ENCODE results near the gene SERPINA4. TPM values are rescaled to one million over a fixed set of nuclear protein-coding genes. Genes with fewer than 3 reads are reported as not detected.

The SERPINA4 gene
- total and polyA plus RNA-seq, 3 experiments from 2014 or later: not detected

DNA sequence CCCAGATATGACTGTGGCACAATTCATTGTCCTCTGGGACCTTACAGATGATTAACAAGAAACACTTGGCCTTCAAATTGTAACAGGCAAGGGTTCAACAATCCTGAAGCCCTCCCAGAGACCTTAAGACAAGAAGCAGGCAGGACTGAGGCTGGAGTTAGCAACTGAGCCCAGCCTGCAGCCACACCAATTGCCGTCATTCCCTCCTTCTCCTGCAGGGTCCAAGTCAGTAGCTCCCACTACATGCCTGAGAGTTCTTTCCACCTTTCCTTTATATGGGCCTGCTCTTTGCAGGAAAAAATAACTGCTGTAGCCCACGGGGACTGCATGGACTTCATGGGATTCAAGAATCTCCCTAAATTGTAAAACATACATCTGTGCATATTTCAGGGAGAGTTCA is 2.4 kb upstream of the SERPINA4 start:
- no peak overlapping the region for H3K27ac Mint-ChIP-seq
- H3K4me1 Mint-ChIP-seq: no peaks in the 10 kb centered on the region
- H3K4me3 Mint-ChIP-seq: no peak overlapping the region
- no peaks in the 10 kb centered on the region for H3K4me1 ChIP-seq (ENCODE audit: insufficient read depth, low read length)
- H3K9me3 ChIP-seq (ENCODE audit: low read length): no peaks in the 10 kb centered on the region
- no peaks in the 10 kb centered on the region for H3K27me3 ChIP-seq (ENCODE audit: insufficient read depth, low read length, poor library complexity, severe bottlenecking)
- no peak for DNase-seq
- ChIA-PET POLR2A (no interaction called here), CTCF (no interaction called here)
- peaks cover 12 to 53% of the 10 kb centered on the region in 2 donors for H3K27me3 Mint-ChIP-seq
- no peaks in the 10 kb centered on the region for H3K36me3 Mint-ChIP-seq
- H3K4me3 ChIP-seq (ENCODE audit: low read length): no peak overlapping the region
- peaks cover 0 to 15% (median 10%) of the 10 kb centered on the region in 5 donors for H3K9me3 Mint-ChIP-seq
- no peaks in the 10 kb centered on the region for H3K36me3 ChIP-seq (ENCODE audit: insufficient read depth, low read length)
- H3K27ac ChIP-seq (ENCODE audit: low read depth, low read length): no peak overlapping the region

DNA sequence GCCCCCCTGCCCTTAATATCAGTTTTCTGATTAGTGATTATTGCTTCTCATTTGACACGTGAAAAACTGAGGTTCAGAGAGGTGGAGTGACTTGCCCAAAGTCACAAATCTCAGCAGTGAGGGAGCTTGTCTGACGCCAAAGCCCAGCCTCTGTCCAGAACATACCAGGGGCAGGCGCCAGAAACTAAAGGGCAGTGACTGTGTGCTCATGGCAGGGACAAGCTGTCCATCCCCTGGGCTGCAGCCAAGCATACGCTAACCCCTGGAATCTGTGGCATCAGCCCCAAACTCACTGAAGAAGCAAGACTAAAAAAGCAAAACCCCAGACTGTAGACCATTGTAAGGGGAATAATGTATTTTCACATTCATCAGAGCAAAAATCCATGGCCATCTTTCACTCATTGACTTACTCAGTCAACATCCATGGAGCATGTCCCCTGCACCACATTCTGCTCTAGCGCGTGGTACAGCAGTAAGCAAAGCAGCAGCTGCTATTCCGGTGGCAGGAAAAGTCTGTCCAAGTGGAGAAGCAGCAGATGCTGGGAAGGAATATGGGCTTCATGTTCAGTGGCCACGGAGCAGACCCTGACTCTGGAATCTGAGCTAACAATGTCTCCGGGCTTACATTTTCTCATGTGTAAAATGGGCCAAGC is 1.5 kb upstream of the SERPINA4 start:
- no peaks in the 10 kb centered on the region for H3K36me3 ChIP-seq (ENCODE audit: insufficient read depth, low read length)
- DNase-seq: no peak
- no peaks in the 10 kb centered on the region for H3K27me3 ChIP-seq (ENCODE audit: insufficient read depth, low read length, poor library complexity, severe bottlenecking)
- peaks cover 10 to 50% of the 10 kb centered on the region in 2 donors for H3K27me3 Mint-ChIP-seq
- no peak overlapping the region for H3K4me3 Mint-ChIP-seq
- POLR2A ChIA-PET: no interaction called here
- CTCF ChIA-PET: no interaction called here
- no peak overlapping the region for H3K27ac Mint-ChIP-seq
- H3K4me1 Mint-ChIP-seq: no peaks in the 10 kb centered on the region
- H3K4me3 ChIP-seq (ENCODE audit: low read length): no peak overlapping the region
- no peaks in the 10 kb centered on the region for H3K36me3 Mint-ChIP-seq
- H3K9me3 Mint-ChIP-seq: peaks cover 0 to 10% (median 5%) of the 10 kb centered on the region in 5 donors
- H3K27ac ChIP-seq (ENCODE audit: low read depth, low read length): no peak overlapping the region
- no peaks in the 10 kb centered on the region for H3K9me3 ChIP-seq (ENCODE audit: low read length)
- no peaks in the 10 kb centered on the region for H3K4me1 ChIP-seq (ENCODE audit: insufficient read depth, low read length)

DNA sequence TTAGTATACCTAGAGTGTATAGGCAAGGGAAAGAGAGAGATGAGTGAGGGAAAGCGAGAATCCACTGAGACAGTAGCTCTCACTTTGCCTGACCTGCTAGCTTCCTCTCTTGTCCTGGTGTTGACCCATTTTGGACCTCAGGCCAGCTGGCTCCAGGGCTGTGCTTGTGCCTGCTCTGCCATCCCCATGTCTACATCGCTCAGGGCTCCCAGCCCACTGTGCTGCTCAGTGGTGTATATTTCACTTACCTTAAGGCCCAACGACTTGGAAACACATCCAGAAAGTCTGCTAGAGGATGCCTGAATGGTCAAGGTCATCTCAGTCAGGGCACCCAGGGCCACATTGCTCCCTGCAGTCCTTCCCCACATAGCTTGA is 964 bp upstream of the SERPINA4 start:
- peaks cover 10 to 45% of the 10 kb centered on the region in 2 donors for H3K27me3 Mint-ChIP-seq
- H3K27ac ChIP-seq (ENCODE audit: low read depth, low read length): no peak overlapping the region
- no peak overlapping the region for H3K4me3 ChIP-seq (ENCODE audit: low read length)
- H3K36me3 Mint-ChIP-seq: no peaks in the 10 kb centered on the region
- H3K4me1 Mint-ChIP-seq: no peaks in the 10 kb centered on the region
- no peaks in the 10 kb centered on the region for H3K9me3 ChIP-seq (ENCODE audit: low read length)
- no peaks in the 10 kb centered on the region for H3K4me1 ChIP-seq (ENCODE audit: insufficient read depth, low read length)
- no peak for DNase-seq
- no peak overlapping the region for H3K27ac Mint-ChIP-seq
- no peaks in the 10 kb centered on the region for H3K27me3 ChIP-seq (ENCODE audit: insufficient read depth, low read length, poor library complexity, severe bottlenecking)
- peaks cover 0 to 6% (median 2%) of the 10 kb centered on the region in 5 donors for H3K9me3 Mint-ChIP-seq
- ChIA-PET CTCF (no interaction called here), POLR2A (no interaction called here)
- H3K4me3 Mint-ChIP-seq: no peak overlapping the region
- no peaks in the 10 kb centered on the region for H3K36me3 ChIP-seq (ENCODE audit: insufficient read depth, low read length)

DNA sequence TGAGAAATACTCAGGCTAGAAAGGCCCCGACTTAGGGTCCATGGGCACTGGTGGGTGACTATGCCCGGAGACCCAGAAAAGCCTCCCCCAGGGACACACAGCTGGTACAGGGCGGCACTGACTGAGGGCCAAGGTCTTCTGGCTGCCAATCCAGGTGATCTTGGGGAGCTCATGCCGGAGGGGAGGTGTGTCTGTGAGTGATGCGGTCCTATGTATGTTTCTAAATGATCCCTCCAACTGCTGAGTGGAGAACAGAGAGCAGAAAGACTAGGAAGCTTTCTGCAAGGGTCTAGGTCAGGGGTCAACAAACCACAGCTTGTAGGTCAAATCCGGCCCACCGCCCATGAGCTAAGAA is 391 bp downstream of the SERPINA4 start:
- H3K4me1 Mint-ChIP-seq: no peaks in the 10 kb centered on the region
- no peaks in the 10 kb centered on the region for H3K36me3 ChIP-seq (ENCODE audit: insufficient read depth, low read length)
- DNase-seq: no peak
- peaks cover 0 to 6% (median 0%) of the 10 kb centered on the region in 5 donors for H3K9me3 Mint-ChIP-seq
- H3K36me3 Mint-ChIP-seq: no peaks in the 10 kb centered on the region
- H3K27me3 Mint-ChIP-seq: peaks cover 8 to 42% of the 10 kb centered on the region in 2 donors
- POLR2A ChIA-PET: no interaction called here
- no peak overlapping the region for H3K27ac ChIP-seq (ENCODE audit: low read depth, low read length)
- no peak overlapping the region for H3K4me3 Mint-ChIP-seq
- no peaks in the 10 kb centered on the region for H3K4me1 ChIP-seq (ENCODE audit: insufficient read depth, low read length)
- H3K27me3 ChIP-seq (ENCODE audit: insufficient read depth, low read length, poor library complexity, severe bottlenecking): no peaks in the 10 kb centered on the region
- no peaks in the 10 kb centered on the region for H3K9me3 ChIP-seq (ENCODE audit: low read length)
- no peak overlapping the region for H3K4me3 ChIP-seq (ENCODE audit: low read length)
- no peak overlapping the region for H3K27ac Mint-ChIP-seq
- CTCF ChIA-PET: no interaction called here

DNA sequence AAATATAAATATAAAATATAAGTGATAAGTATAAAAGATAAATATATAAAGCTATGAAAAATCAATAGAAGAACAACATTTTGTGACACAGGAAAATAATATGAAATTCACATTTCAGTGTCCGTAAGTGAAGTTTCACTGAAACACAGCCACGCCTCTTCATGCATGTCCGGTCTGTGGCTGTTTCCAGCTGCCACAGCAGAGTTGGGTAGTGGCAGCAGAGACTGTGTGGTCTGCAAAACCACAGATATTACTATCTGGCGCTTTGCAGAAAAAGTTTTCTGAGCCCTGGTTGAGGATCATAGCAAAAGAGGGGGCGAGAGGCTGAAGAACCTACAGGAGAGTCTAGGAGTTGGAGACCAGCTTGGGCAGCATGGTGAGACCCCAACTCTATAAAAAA is 780 bp downstream of the SERPINA4 start:
- DNase-seq: no peak
- CTCF ChIA-PET: no interaction called here

DNA sequence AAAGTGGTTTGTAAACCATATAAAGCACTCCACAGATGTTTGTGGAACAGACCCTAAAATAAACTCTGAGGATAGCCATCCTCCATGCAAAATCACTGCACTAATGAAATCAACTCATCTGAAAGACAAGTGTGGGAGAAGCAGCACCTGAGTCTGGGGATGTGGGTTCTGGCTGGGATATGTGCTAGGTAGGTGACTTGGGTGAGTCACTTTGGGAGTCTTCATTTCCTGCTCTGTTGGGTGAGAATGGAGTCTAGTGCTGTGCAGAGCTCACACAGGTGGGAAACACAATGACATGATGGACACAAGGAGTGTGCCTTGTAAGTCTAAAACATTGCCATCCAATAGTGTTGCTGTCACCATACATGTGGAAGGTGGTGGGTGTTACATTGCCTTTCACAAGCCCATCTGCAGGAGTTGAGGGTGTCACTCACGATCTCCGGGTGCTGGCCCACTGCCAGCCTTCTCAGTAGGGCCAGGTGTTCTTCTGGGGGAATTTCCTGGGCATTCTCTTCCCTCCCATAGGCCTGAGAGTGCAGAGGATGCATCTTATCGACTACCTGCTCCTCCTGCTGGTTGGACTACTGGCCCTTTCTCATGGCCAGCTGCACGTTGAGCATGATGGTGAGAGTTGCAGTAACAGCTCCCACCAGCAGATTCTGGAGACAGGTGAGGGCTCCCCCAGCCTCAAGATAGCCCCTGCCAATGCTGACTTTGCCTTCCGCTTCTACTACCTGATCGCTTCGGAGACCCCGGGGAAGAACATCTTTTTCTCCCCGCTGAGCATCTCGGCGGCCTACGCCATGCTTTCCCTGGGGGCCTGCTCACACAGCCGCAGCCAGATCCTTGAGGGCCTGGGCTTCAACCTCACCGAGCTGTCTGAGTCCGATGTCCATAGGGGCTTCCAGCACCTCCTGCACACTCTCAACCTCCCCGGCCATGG is 2.0 kb downstream of the SERPINA4 start:
- DNase-seq: no peak
- ChIA-PET CTCF (no interaction called here), POLR2A (no interaction called here)
- Mint-ChIP-seq H3K4me3 (no peak overlapping the region), H3K27ac (no peak overlapping the region), H3K9me3 (peaks cover 0 to 7% (median 0%) of the 10 kb centered on the region in 5 donors), H3K36me3 (no peaks in the 10 kb centered on the region), H3K4me1 (no peaks in the 10 kb centered on the region), H3K27me3 (peaks cover 8 to 37% of the 10 kb centered on the region in 2 donors)
- H3K4me1 ChIP-seq (ENCODE audit: insufficient read depth, low read length): no peaks in the 10 kb centered on the region
- no peak overlapping the region for H3K27ac ChIP-seq (ENCODE audit: low read depth, low read length)
- no peak overlapping the region for H3K4me3 ChIP-seq (ENCODE audit: low read length)
- H3K27me3 ChIP-seq (ENCODE audit: insufficient read depth, low read length, poor library complexity, severe bottlenecking): no peaks in the 10 kb centered on the region
- no peaks in the 10 kb centered on the region for H3K36me3 ChIP-seq (ENCODE audit: insufficient read depth, low read length)
- H3K9me3 ChIP-seq (ENCODE audit: low read length): no peaks in the 10 kb centered on the region

More for the DNA sequence above, 780 bp downstream of the SERPINA4 start:
- POLR2A ChIA-PET: no interaction called here
- Histone ChIP-seq H3K36me3 (ENCODE audit: insufficient read depth, low read length) (no peaks in the 10 kb centered on the region), H3K27ac (ENCODE audit: low read depth, low read length) (no peak overlapping the region), H3K4me1 (ENCODE audit: insufficient read depth, low read length) (no peaks in the 10 kb centered on the region), H3K9me3 (ENCODE audit: low read length) (no peaks in the 10 kb centered on the region), H3K27me3 (ENCODE audit: insufficient read depth, low read length, poor library complexity, severe bottlenecking) (no peaks in the 10 kb centered on the region), H3K4me3 (ENCODE audit: low read length) (no peak overlapping the region)
- peaks cover 7 to 38% of the 10 kb centered on the region in 2 donors for H3K27me3 Mint-ChIP-seq
- H3K4me1 Mint-ChIP-seq: no peaks in the 10 kb centered on the region
- no peaks in the 10 kb centered on the region for H3K36me3 Mint-ChIP-seq
- H3K4me3 Mint-ChIP-seq: no peak overlapping the region
- no peak overlapping the region for H3K27ac Mint-ChIP-seq
- H3K9me3 Mint-ChIP-seq: peaks cover 0 to 6% (median 0%) of the 10 kb centered on the region in 5 donors

DNA sequence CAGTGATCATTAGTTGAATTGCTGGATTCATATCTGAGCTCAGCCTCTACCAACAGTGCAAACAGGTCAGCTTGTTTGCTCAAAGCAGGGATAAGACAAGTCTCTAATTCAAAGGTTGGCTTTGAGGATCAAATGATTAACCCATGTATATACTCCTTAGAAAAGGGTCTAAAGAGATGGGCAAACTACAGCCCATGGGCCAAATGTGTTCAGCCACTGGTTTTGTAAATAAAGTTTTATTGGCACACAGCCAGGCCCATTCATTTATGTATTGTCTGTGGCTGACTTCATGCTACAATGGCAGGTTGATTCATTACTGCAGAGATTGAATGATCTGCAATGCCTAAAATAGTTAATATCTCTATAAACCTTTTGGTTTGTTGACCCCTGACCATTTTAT is 3.1 kb downstream of the SERPINA4 start:
- ChIA-PET POLR2A (no interaction called here), CTCF (no interaction called here)
- H3K27ac ChIP-seq (ENCODE audit: low read depth, low read length): no peak overlapping the region
- no peaks in the 10 kb centered on the region for H3K4me1 ChIP-seq (ENCODE audit: insufficient read depth, low read length)
- H3K9me3 Mint-ChIP-seq: peaks cover 0 to 7% (median 0%) of the 10 kb centered on the region in 5 donors
- H3K27me3 Mint-ChIP-seq: peaks cover 10 to 33% of the 10 kb centered on the region in 2 donors
- no peaks in the 10 kb centered on the region for H3K36me3 Mint-ChIP-seq
- no peak overlapping the region for H3K27ac Mint-ChIP-seq
- no peaks in the 10 kb centered on the region for H3K27me3 ChIP-seq (ENCODE audit: insufficient read depth, low read length, poor library complexity, severe bottlenecking)
- no peaks in the 10 kb centered on the region for H3K36me3 ChIP-seq (ENCODE audit: insufficient read depth, low read length)
- H3K9me3 ChIP-seq (ENCODE audit: low read length): no peaks in the 10 kb centered on the region
- DNase-seq: no peak
- H3K4me3 Mint-ChIP-seq: no peak overlapping the region
- no peaks in the 10 kb centered on the region for H3K4me1 Mint-ChIP-seq
- H3K4me3 ChIP-seq (ENCODE audit: low read length): no peak overlapping the region

DNA sequence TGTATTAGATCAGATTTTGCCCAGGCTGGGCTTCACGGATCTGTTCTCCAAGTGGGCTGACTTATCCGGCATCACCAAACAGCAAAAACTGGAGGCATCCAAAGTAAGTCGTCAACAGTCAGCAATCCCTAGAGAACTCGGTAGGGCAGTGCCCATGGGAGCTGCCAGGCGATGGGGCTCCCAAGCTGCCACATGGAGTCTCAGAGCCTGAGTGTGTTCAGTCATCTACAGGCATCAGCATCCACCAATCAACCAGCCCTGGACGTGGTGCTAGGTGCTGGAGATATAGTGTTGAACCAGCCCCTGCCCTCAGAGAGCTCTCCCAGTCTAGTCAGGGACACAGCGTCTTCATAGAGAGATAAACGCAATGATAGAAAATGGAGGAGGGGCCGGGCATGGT is 6.9 kb downstream of the SERPINA4 start:
- Mint-ChIP-seq H3K36me3 (no peaks in the 10 kb centered on the region), H3K9me3 (peaks cover 0 to 9% (median 0%) of the 10 kb centered on the region in 5 donors), H3K27ac (no peak overlapping the region), H3K27me3 (peaks cover 9 to 10% of the 10 kb centered on the region in 2 donors), H3K4me3 (no peak overlapping the region), H3K4me1 (no peaks in the 10 kb centered on the region)
- H3K4me3 ChIP-seq (ENCODE audit: low read length): no peak overlapping the region
- no peaks in the 10 kb centered on the region for H3K9me3 ChIP-seq (ENCODE audit: low read length)
- no peak overlapping the region for H3K27ac ChIP-seq (ENCODE audit: low read depth, low read length)
- no peaks in the 10 kb centered on the region for H3K36me3 ChIP-seq (ENCODE audit: insufficient read depth, low read length)
- H3K27me3 ChIP-seq (ENCODE audit: insufficient read depth, low read length, poor library complexity, severe bottlenecking): no peaks in the 10 kb centered on the region
- no peaks in the 10 kb centered on the region for H3K4me1 ChIP-seq (ENCODE audit: insufficient read depth, low read length)
- CTCF ChIA-PET: no interaction called here
- no peak for DNase-seq
- POLR2A ChIA-PET: no interaction called here
